Smooth muscle cell (in vitro differentiated cells): ENCODE measurements around the gene PPIP5K1. TPM values are rescaled to one million over a fixed set of nuclear protein-coding genes. Genes with fewer than 3 reads are reported as not detected.
"Not testable (repeated sequence)": the region's sequence is repeated elsewhere in the genome, so short reads cannot be mapped to it uniquely, and the experiment has no call there.

Experiments used
- DNase-seq: peaks from one replicate; lab custom pipeline; 2025; ENCODE audit not compliant: unreplicated experiment; lab: John Stamatoyannopoulos, UW
- H2AFZ ChIP-seq: fragments of 200-600 bp; sonication (generic); 2 replicates; pipeline ENCODE4 v1.6.0; 2016; ENCODE audit warnings: antibody characterized with exemption, low read depth, mild to moderate bottlenecking
- H3F3A ChIP-seq: fragments of 200-600 bp; sonication (generic); 2 replicates; pipeline ENCODE4 v1.6.0; 2017; ENCODE audit warnings: antibody characterized with exemption, low read depth
- H3K27ac ChIP-seq: fragments of 200-600 bp; sonication (generic); 2 replicates; pipeline ENCODE4 v1.5.1; 2016; ENCODE audit warnings: low read depth, mild to moderate bottlenecking
- H3K27me3 ChIP-seq: fragments of 200-600 bp; sonication (generic); 2 replicates; pipeline ENCODE4 v1.6.1; 2016; ENCODE audit warnings: low read depth, mild to moderate bottlenecking
- H3K36me3 ChIP-seq: fragments of 200-600 bp; sonication (generic); 2 replicates; pipeline ENCODE4 v1.5.1; 2016; ENCODE audit warnings: low read depth
- H3K4me1 ChIP-seq: fragments of 200-600 bp; sonication (generic); 2 replicates; pipeline ENCODE4 v1.5.1; 2016; ENCODE audit warnings: low read depth
- H3K4me2 ChIP-seq: fragments of 200-600 bp; sonication (generic); 2 replicates; pipeline ENCODE4 v1.6.0; 2016; ENCODE audit warnings: mild to moderate bottlenecking
- H3K4me3 ChIP-seq: fragments of 200-600 bp; sonication (generic); 2 replicates; pipeline ENCODE4 v1.5.1; 2016; ENCODE audit warnings: mild to moderate bottlenecking
- H3K79me2 ChIP-seq: fragments of 200-600 bp; sonication (generic); 2 replicates; pipeline ENCODE4 v1.6.0; 2016; ENCODE audit warnings: low read depth, mild to moderate bottlenecking
- H3K9ac ChIP-seq: fragments of 200-600 bp; sonication (generic); 2 replicates; pipeline ENCODE4 v1.6.0; 2016; ENCODE audit warnings: low read depth
- H3K9me3 ChIP-seq: fragments of 200-600 bp; sonication (generic); replicated peaks from 2 replicates; pipeline ENCODE4 v1.5.1; 2016; ENCODE audit warnings: low read depth
- H4K20me1 ChIP-seq: fragments of 200-600 bp; sonication (generic); 2 replicates; pipeline ENCODE4 v1.6.0; 2016; ENCODE audit warnings: low read depth
- WGBS: methylation state at CpG from one replicate; pipeline ENCODE4 v1.1.7; 2016; ENCODE audit warnings: low lambda C conversion rate; 5-methylcytosine and 5-hydroxymethylcytosine counted together
- polyA plus RNA-seq: library from polyadenylated mRNA; unstranded; fragments of >200 nt; fragmentation: Nextera tagmentation; extraction: Ambion mirVana; gene quantifications from 2 replicates; pipeline ENCODE4 v1.2.1, GENCODE V29; 2016
- total RNA-seq: library from RNA; depleted of rRNA; stranded (reverse); fragments of >200 nt; gene quantifications from 2 replicates; pipeline ENCODE4 v1.2.3, GENCODE V29; 2014

Gene PPIP5K1
- total and polyA plus RNA-seq, 2 experiments from 2014 or later, result 4.8 to 14.5 TPM

DNA sequence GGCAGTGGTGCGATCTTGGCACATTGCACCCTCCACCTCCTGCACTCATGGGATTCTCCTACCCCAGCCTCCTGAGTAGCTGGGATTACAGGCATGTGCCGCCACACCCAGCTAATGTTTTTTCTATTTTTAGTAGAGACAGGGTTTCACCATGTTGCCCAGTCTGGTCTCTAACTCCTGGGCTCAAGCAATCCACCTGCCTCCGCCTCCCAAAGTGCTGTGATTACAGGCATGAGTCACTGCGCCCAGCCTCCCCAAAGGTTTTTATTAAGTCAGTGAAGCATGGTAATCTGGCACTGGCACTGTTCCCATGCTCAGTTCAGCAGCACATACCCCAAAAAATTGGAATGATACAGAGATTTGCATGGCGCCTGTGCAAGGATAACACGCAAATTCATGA, 12.2 kb upstream of the PPIP5K1 start:
- H3K36me3 ChIP-seq, H4K20me1 ChIP-seq, DNase-seq: not testable (repeated sequence)

DNA sequence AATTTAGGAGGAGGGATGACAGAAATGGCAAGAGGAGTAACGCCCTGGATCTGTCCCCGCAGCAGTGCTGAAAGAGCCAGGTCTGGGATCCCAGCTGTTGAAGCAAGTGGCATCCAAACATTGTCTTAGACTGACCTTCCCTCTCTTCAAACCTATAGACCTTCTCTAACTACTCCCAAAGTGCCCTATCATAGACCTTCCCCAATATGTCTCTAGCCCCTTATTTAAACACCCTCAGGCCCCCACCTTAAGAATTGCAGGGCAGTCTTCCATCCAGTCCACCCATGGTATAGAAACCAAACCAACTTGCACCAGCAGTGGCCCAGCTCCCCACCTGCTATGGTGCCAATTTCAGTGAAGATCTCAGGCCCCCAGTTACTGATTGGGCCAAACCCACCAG, 10.2 kb upstream of the PPIP5K1 start:
- no CpG with 5 or more reads among the region's 2 CpGs for WGBS
- not testable (repeated sequence) for H3K9ac ChIP-seq, H3F3A ChIP-seq, H3K4me3 ChIP-seq, H4K20me1 ChIP-seq, H3K9me3 ChIP-seq, H2AFZ ChIP-seq, H3K4me1 ChIP-seq, H3K36me3 ChIP-seq, H3K79me2 ChIP-seq, H3K4me2 ChIP-seq, H3K27ac ChIP-seq, DNase-seq, H3K27me3 ChIP-seq

More for the DNA sequence above, 12.2 kb upstream of the PPIP5K1 start:
- H2AFZ ChIP-seq, H3K79me2 ChIP-seq, H3K9me3 ChIP-seq, H3K9ac ChIP-seq, H3K4me2 ChIP-seq, H3F3A ChIP-seq, H3K27ac ChIP-seq, H3K27me3 ChIP-seq, H3K4me3 ChIP-seq, H3K4me1 ChIP-seq: not testable (repeated sequence)
- WGBS, result 91% methylated on average over 6 of the region's 6 CpGs

DNA sequence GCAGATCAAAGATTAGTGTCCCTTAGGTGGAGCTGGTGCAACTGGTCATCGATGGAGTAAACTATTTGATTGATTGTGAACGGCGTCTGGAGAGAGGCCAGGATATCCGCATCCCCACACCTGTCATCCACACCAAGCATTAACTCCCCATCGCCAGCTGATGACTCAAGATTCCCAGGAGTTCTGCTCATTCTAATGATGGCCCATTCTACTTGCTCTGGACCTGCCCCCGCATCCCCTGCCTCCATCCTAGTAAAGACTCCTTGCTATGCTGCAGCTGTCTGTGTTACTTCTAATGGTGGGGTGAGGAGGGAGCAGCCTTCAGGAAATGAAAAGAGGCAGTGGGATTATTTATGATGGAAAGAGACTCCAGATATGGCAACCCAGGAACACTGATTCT, 9.1 kb upstream of the PPIP5K1 start:
- H2AFZ ChIP-seq, DNase-seq, H3F3A ChIP-seq, H3K4me3 ChIP-seq, H3K36me3 ChIP-seq, H3K4me2 ChIP-seq, H3K9ac ChIP-seq, H3K79me2 ChIP-seq, H3K4me1 ChIP-seq, H3K9me3 ChIP-seq, H3K27ac ChIP-seq, H4K20me1 ChIP-seq, H3K27me3 ChIP-seq: not testable (repeated sequence)
- 92% methylated on average over 6 of the region's 6 CpGs for WGBS

DNA sequence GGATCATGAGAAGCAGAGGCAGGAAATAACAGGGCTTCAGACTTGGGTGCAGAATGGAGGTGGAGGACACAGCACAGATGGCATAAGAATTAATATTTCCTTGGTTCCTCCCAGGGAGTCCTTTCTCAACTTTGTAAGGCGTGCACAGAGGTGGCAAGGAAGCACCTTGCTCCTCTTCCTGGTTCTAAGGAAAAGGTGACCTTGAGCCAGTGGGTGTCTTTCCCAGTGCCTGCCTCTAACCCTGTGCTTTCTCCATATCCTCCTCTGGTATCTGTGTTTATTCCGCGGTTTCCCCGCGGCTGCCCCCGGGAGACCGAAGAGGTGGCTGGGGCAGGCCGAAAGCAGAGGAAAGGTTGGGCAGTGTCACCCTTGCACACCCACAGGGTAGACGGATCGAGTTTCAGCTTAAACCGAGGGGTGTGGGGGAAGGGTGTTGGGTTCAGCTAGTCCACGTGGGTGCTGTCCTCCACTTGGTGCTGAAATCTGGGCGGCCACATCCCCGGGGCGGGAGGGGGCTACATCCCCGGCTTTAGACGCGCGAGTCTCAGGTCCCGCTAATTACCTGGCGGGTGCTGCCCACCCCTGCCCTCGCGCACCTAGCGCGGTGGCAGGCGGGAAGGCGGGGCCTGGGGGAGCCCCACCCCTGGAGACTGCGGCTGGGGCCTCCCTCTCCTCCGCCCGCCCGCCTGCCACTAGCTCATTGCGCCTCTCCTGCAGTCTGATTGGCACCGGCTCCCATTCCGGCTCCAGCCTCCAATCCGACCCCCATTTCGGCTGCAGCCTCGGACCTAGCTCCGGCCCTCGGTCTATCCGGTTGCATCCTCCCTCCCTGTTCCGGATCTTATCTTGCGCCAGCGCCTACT, 3.6 kb upstream of the PPIP5K1 start, which contains the start of gene CKMT1B:
Gene CKMT1B (plus strand): TSS at position 700 of the 863 bp plus-strand sequence. CDS start 192 bp downstream, outside the sequence.
- not testable (repeated sequence) for H3K9ac ChIP-seq, H2AFZ ChIP-seq
- no CpG with 5 or more reads among the region's 43 CpGs for WGBS

DNA sequence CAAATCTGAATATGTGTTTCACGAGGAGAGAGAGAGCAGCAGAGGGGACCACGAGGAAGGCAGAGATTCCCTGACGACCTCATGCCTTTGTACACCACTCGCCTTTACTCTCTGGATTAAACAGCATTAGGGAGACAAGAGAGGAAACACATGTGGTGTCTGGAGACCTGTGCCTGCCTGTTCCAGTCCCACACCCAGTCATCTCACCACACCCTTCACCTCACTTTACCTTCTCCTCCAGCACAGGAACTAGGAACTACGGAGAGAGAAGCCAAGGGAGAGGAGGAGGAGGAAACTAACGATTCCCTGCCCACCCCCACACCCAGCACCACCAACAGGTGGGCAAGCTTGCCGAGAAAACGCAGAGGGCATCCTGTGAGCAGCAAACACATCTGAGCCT, 2.8 kb upstream of the PPIP5K1 start:
- H3F3A ChIP-seq, H3K4me1 ChIP-seq, H3K9me3 ChIP-seq, H3K79me2 ChIP-seq, H3K4me3 ChIP-seq, H3K27me3 ChIP-seq, H3K4me2 ChIP-seq, H3K36me3 ChIP-seq, H3K9ac ChIP-seq, DNase-seq, H4K20me1 ChIP-seq, H2AFZ ChIP-seq, H3K27ac ChIP-seq: not testable (repeated sequence)
- WGBS, result 26% methylated on average over 4 of the region's 8 CpGs

More for the DNA sequence above, 3.6 kb upstream of the PPIP5K1 start, which contains the start of gene CKMT1B:
- H3K36me3 ChIP-seq, H3K4me2 ChIP-seq, H3K27ac ChIP-seq, H3F3A ChIP-seq, H4K20me1 ChIP-seq, H3K4me1 ChIP-seq, H3K79me2 ChIP-seq, DNase-seq, H3K4me3 ChIP-seq, H3K9me3 ChIP-seq, H3K27me3 ChIP-seq: not testable (repeated sequence)

DNA sequence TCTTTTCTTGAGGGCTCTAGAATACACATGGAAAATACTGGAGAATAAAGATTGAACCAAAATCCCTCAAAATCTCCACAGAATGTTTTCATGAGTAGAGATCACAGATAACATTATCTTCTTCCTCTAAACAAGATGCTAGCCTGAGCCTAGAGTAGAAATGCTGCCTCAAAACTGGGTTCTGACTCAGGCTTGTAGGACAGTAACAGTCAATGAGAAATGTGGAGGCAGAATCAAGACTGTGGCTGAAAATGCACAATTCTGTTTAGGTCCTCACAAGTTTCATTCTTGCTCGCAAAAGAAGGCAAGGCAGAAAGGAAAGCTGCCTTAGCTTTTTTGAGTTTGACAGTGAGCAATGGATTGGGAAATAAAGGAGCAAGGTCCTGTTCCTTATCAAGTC, 15.4 kb downstream of the PPIP5K1 start:
- DNase-seq, H3K27ac ChIP-seq, H2AFZ ChIP-seq, H3K4me3 ChIP-seq, H4K20me1 ChIP-seq, H3K4me1 ChIP-seq, H3K27me3 ChIP-seq, H3K79me2 ChIP-seq, H3K36me3 ChIP-seq, H3K9ac ChIP-seq, H3K4me2 ChIP-seq, H3K9me3 ChIP-seq, H3F3A ChIP-seq: not testable (repeated sequence)
- WGBS, result no CpG with 5 or more reads among the region's 1 CpG

DNA sequence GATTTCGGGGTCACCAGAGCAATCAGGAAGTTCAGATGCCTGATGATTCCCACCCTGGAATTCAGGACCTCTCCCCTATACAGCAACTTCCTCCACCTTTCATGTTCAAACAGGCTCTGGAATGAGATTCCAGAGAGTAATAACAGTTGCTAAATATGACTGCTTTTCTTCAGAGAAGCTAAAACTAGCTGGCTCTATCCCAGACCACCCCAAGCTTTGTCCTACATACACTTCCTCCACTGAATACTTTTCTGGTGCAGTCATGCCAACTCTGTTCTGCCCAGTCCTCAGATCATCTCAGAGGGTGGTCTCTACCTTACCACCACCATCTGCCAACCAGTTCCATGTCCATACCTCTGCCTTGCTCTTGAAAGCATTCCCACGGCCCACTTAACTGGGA, 23.4 kb downstream of the PPIP5K1 start:
- not testable (repeated sequence) for DNase-seq, H3K9me3 ChIP-seq, H4K20me1 ChIP-seq, H3K9ac ChIP-seq, H3K79me2 ChIP-seq, H3K4me3 ChIP-seq, H3K36me3 ChIP-seq, H3F3A ChIP-seq, H2AFZ ChIP-seq, H3K4me2 ChIP-seq, H3K27me3 ChIP-seq, H3K4me1 ChIP-seq, H3K27ac ChIP-seq
- no CpG with 5 or more reads among the region's 2 CpGs for WGBS

DNA sequence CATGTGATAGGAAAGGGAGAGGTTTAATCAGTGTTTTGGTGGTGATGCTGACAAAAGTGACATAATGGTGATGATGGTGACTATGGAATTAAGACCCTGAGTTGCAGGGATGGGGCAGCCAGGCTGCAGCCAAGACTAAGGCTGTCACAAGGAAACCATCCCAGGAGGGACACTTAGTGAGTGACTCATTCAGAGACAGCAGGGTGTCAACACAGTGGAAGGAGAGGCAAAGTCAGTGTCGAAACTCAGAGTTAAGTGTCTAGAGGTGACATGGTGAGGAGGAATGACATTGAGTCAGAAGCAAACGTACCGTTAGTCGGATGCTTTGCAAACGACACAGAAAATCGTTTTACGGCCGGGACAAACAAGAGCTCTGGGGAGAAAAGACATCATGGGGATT, 26.2 kb downstream of the PPIP5K1 start:
- H3K9ac ChIP-seq, H3K27ac ChIP-seq, H3K36me3 ChIP-seq, H3K9me3 ChIP-seq, H3F3A ChIP-seq, H2AFZ ChIP-seq, H3K4me1 ChIP-seq, H3K79me2 ChIP-seq, H3K4me3 ChIP-seq, H3K27me3 ChIP-seq, H3K4me2 ChIP-seq, H4K20me1 ChIP-seq, DNase-seq: not testable (repeated sequence)
- no CpG with 5 or more reads among the region's 8 CpGs for WGBS
